ENCODE data around the gene KLRC4. TPM values are rescaled to one million over a fixed set of nuclear protein-coding genes. Genes with fewer than 3 reads are reported as not detected.
"Not testable (repeated sequence)": the region's sequence is repeated elsewhere in the genome, so short reads cannot be mapped to it uniquely, and the experiment has no call there.

Gene KLRC4
- total RNA-seq, 2 experiments from 2014 or later: 9.3 to 9.9 TPM

- Histone ChIP-seq H3K4me3 (ENCODE audit: low read depth, low read length, poor library complexity, severe bottlenecking) (peak overlapping the region; percentile 79), H3K36me3 (ENCODE audit: insufficient read depth, low read length) (peaks cover 41% of the 10 kb centered on the region), H3K4me2 (ENCODE audit: low read length) (peak overlapping the region; percentile 100), H3K9me3 (ENCODE audit: low read length) (peaks cover 11% of the 10 kb centered on the region; the same call in 1 of the 2 replicates), H4K20me1 (ENCODE audit: insufficient read depth, low read length) (no peaks in the 10 kb centered on the region), H3K4me1 (ENCODE audit: insufficient read depth, low read length, poor library complexity, severe bottlenecking) (peaks cover 60% of the 10 kb centered on the region), H3K27ac (ENCODE audit: low read depth, low read length, poor library complexity, severe bottlenecking) (peak overlapping the region; percentile 97), H3K79me2 (ENCODE audit: insufficient read depth, low read depth, low read length) (peaks cover 59% of the 10 kb centered on the region), H2AFZ (ENCODE audit: low read length) (peak overlapping the region; percentile 46; the same call in 1 of the 2 replicates), H3K9me2 (ENCODE audit: insufficient read depth, low read length) (no peaks in the 10 kb centered on the region)
- CTCF ChIA-PET (ENCODE audit: unreplicated experiment): interaction anchor here (1.4 kb wide), 1 partner anchor 10 kb away, joined by 3 read pairs; no protein-coding TSS in a partner anchor
- intact Hi-C loops (cut with micrococcal nuclease; ENCODE audit: unreplicated experiment): loop anchor here (1.0 to 10.0 kb wide), 4 partner anchors 9 to 1958 kb away; partner anchors contain the start of genes BORCS5, MANSC1 and RIMKLB
- BruUV-seq (replicated peaks): no TSS peak
- POLR2A ChIA-PET: interaction anchor here (0.6 to 4.3 kb wide), 11 partner anchors 9 to 667 kb away, joined by 3 to 32 read pairs (median 6); no protein-coding TSS in a partner anchor
- TF ChIP-seq CTCF (conservative IDR thresholded peaks at IDR 0.05; ENCODE audit: low read length) (no peak), EZH2phosphoT487 (IDR thresholded peaks at IDR 0.05; ENCODE audit: borderline replicate concordance, low read depth, low read length) (no peak)
- peak; percentile 79 for DNase-seq (ENCODE audit: low spot score)
Observed at GRCh38 chr12:10397296-10397695, 12.3 kb downstream of the KLRC4 start.

GRCh38 chr12:10396176-10396575, 13.4 kb downstream of the KLRC4 start:
- not testable (repeated sequence) for H3K9me2 ChIP-seq (ENCODE audit: insufficient read depth, low read length); H4K20me1 ChIP-seq (ENCODE audit: insufficient read depth, low read length); H2AFZ ChIP-seq (ENCODE audit: low read length); DNase-seq (ENCODE audit: low spot score)
- TSS peak; percentile 51 for BruUV-seq (replicated peaks)
- peaks cover 30% of the 10 kb centered on the region for H3K36me3 ChIP-seq (ENCODE audit: insufficient read depth, low read length)
- peak overlapping the region; percentile 97 for H3K27ac ChIP-seq (ENCODE audit: low read depth, low read length, poor library complexity, severe bottlenecking)
- H3K9me3 ChIP-seq (ENCODE audit: low read length): peaks cover 11% of the 10 kb centered on the region; the same call in 1 of the 2 replicates
- peak overlapping the region; percentile 79 for H3K4me3 ChIP-seq (ENCODE audit: low read depth, low read length, poor library complexity, severe bottlenecking)
- peak overlapping the region; percentile 100 for H3K4me2 ChIP-seq (ENCODE audit: low read length)
- intact Hi-C loops (cut with micrococcal nuclease; ENCODE audit: unreplicated experiment): loop anchor here (2.0 to 10.0 kb wide), 3 partner anchors 665 to 1959 kb away; partner anchors contain the start of genes BORCS5, MANSC1 and RIMKLB
- POLR2A ChIA-PET: interaction anchor here (0.6 to 4.3 kb wide), 11 partner anchors 8 to 727 kb away, joined by 3 to 32 read pairs (median 6); partner anchors contain the start of gene CLEC2D
- peaks cover 50% of the 10 kb centered on the region for H3K79me2 ChIP-seq (ENCODE audit: insufficient read depth, low read depth, low read length)
- H3K4me1 ChIP-seq (ENCODE audit: insufficient read depth, low read length, poor library complexity, severe bottlenecking): peaks cover 70% of the 10 kb centered on the region
- CTCF ChIA-PET (ENCODE audit: unreplicated experiment): interaction anchor here (1.1 kb wide), 1 partner anchor 11 kb away, joined by 4 read pairs; no protein-coding TSS in a partner anchor

- peak; percentile 83 for DNase-seq (ENCODE audit: low spot score)
- no TSS peak for BruUV-seq (replicated peaks)
- Histone ChIP-seq H2AFZ (ENCODE audit: low read length) (peak overlapping the region; percentile 69; the same call in 1 of the 2 replicates), H4K20me1 (ENCODE audit: insufficient read depth, low read length) (no peaks in the 10 kb centered on the region), H3K4me2 (ENCODE audit: low read length) (peak overlapping the region; percentile 100), H3K4me1 (ENCODE audit: insufficient read depth, low read length, poor library complexity, severe bottlenecking) (peaks cover 74% of the 10 kb centered on the region), H3K4me3 (ENCODE audit: low read depth, low read length, poor library complexity, severe bottlenecking) (peak overlapping the region; percentile 79), H3K36me3 (ENCODE audit: insufficient read depth, low read length) (peaks cover 24% of the 10 kb centered on the region), H3K27ac (ENCODE audit: low read depth, low read length, poor library complexity, severe bottlenecking) (peak overlapping the region; percentile 97), H3K79me2 (ENCODE audit: insufficient read depth, low read depth, low read length) (peaks cover 50% of the 10 kb centered on the region), H3K9me2 (ENCODE audit: insufficient read depth, low read length) (no peaks in the 10 kb centered on the region), H3K9me3 (ENCODE audit: low read length) (peaks cover 11% of the 10 kb centered on the region; the same call in 1 of the 2 replicates)
- POLR2A ChIA-PET: interaction anchor here (0.6 to 4.3 kb wide), 11 partner anchors 8 to 726 kb away, joined by 3 to 36 read pairs (median 6); partner anchors contain the start of gene CLEC2D
- no peak for TF ChIP-seq CTCF (conservative IDR thresholded peaks at IDR 0.05; ENCODE audit: low read length)
- TF ChIP-seq EZH2phosphoT487 (IDR thresholded peaks at IDR 0.05; ENCODE audit: borderline replicate concordance, low read depth, low read length): no peak
- CTCF ChIA-PET (ENCODE audit: unreplicated experiment): interaction anchor here (0.6 kb wide), 1 partner anchor 1365 kb away, joined by 4 read pairs; no protein-coding TSS in a partner anchor
- intact Hi-C loops (cut with micrococcal nuclease; ENCODE audit: unreplicated experiment): loop anchor here (1.0 to 10.0 kb wide), 5 partner anchors 13 to 1959 kb away; partner anchors contain the start of genes BORCS5, KLRC4, MANSC1 and RIMKLB
Observed at GRCh38 chr12:10395390-10395998, 14.1 kb downstream of the KLRC4 start.

GRCh38 chr12:10394531-10395152, 14.9 kb downstream of the KLRC4 start:
- H2AFZ ChIP-seq (ENCODE audit: low read length): peak overlapping the region; percentile 69; the same call in 1 of the 2 replicates

More at GRCh38 chr12:10394531-10395152, 14.9 kb downstream of the KLRC4 start:
- H3K36me3 ChIP-seq (ENCODE audit: insufficient read depth, low read length): peaks cover 15% of the 10 kb centered on the region
- not testable (repeated sequence) for BruUV-seq (replicated peaks); DNase-seq (ENCODE audit: low spot score); H3K9me2 ChIP-seq (ENCODE audit: insufficient read depth, low read length); H3K9me3 ChIP-seq (ENCODE audit: low read length); H4K20me1 ChIP-seq (ENCODE audit: insufficient read depth, low read length)
- peaks cover 46% of the 10 kb centered on the region for H3K79me2 ChIP-seq (ENCODE audit: insufficient read depth, low read depth, low read length)
- intact Hi-C loops (cut with micrococcal nuclease; ENCODE audit: unreplicated experiment): loop anchor here (1.0 to 10.0 kb wide), 6 partner anchors 14 to 1960 kb away; partner anchors contain the start of genes BORCS5, CLEC2D, KLRC4 and MANSC1
- peak overlapping the region; percentile 100 for H3K4me2 ChIP-seq (ENCODE audit: low read length)
- ChIA-PET POLR2A (interaction anchor here (0.5 to 4.3 kb wide), 10 partner anchors 12 to 267 kb away, joined by 3 to 36 read pairs (median 5); no protein-coding TSS in a partner anchor), CTCF (ENCODE audit: unreplicated experiment) (interaction anchor here (1.6 kb wide), 1 partner anchor 30 kb away, joined by 5 read pairs; no protein-coding TSS in a partner anchor)
- H3K4me1 ChIP-seq (ENCODE audit: insufficient read depth, low read length, poor library complexity, severe bottlenecking): peaks cover 78% of the 10 kb centered on the region
- peak overlapping the region; percentile 97 for H3K27ac ChIP-seq (ENCODE audit: low read depth, low read length, poor library complexity, severe bottlenecking)
- H3K4me3 ChIP-seq (ENCODE audit: low read depth, low read length, poor library complexity, severe bottlenecking): peak overlapping the region; percentile 79
